Heart left ventricle (tissue), 13 donors: ENCODE measurements around the gene HERC2.

Source experiments
- CTCF ChIP-seq, 12 donors: fragments of 200-600 bp; sonication (generic) in 4 of 12; IDR thresholded peaks; one replicate each; pipeline versions ENCODE4 v1.5.0 to v1.8.0; 2018 to 2022; ENCODE audit warnings: antibody characterized with exemption in 12 of 12, mild to moderate bottlenecking in 5 of 12
- POLR2A ChIP-seq, 2 donors: fragments of 450-650 bp; IDR thresholded peaks; one replicate each; pipeline ENCODE4 v1.6.1; 2017; ENCODE audit warnings: antibody characterized with exemption in 2 of 2, mild to moderate bottlenecking in 2 of 2, moderate library complexity in 2 of 2
- donor health status: ischemic (EF 13 %, LVEDD 7.1; RV severe dilation, severe dysfunction).
- donor health status: DM: no; HTN: yes; CAD: no.
- donor health status: DM: no; HTN: no; CAD: no.
- donor health status: ischemic (EF 25% LVEDD 6.9; RV normal size, moderate dysfunction).
- donor health status: ischemic (EF 25% LVEDD 5.7; RV mildly dilated, moderate dysfunction).
- donor health status: ischemic (EF 35%, LVEDD 5.7; RV mildly dilated, moderate dysfunction).
- donor health status: nonischemic (EF 11% LVEDD 7.7; RV severe dilation, severe dysfunction).
- donor health status: DM: yes; HTN: yes; CAD: no.
- donor health status: PGD.
- donor health status: ischemic (EF 29% LVEDD 5.4; RV normal size, mild dysfunction).
- donor health status: nonischemic (EF 23%, LVEDD 6.1; RV moderate dilation, normal function).

- TF ChIP-seq CTCF (IDR thresholded peaks at IDR 0.05) (no peak), POLR2A (IDR thresholded peaks at IDR 0.05) (no peak)
Measured at GRCh38 chr15:28103831-28104230, 218.1 kb downstream of the HERC2 start.
